T-helper 2 cell (primary cell): ENCODE results near the gene PTPRN2.

Experiments
- DNase-seq, 5 experiments: peaks; one replicate each; pipeline versions ENCODE4 v3.0.0 to v3.0.0-alpha.2; 2012 to 2022

PTPRN2 gene

DNA sequence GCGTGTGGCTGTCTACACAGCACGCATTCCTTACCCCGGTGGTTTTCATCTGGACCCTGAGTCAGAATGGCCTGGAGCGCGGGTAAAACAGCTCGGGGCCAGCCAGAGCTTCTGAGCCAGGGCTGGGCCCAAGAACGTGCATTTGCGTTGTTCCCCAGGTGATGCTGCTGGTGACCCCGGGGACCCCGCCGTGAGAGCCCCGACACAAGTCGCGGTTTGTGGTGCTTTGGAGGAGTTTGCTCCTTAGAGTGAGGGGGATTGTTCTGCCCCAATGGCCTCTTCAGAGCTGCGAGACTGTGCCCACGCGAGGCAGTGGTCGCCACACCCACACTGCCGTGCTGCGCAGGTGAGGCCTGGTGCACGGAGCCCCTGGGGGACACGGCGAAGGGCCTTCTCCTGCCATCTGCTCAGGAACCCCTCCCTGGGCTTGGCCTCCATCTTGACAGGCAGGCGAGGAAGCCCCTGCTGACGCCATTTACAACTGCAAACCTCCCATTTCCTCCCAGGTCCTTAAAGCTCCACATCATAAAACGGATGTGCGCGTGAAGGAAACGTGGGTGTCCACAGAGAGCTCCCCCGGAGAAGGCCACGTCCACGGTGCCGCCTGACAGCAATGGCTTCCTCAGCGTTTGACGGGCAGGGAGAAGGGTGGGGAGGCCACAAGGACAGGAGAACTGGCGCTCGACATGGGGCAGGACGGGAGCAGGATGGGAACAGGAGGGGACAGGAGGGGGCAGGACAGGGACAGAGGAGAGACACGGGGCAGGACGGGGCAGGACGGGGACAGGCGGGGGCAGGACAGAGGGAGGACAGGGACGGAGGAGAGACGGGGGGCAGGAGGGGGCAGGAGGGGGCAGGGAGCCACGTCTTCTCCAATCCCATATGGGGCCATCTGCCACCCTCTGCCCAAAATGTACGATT, 773.6 kb downstream of the PTPRN2 start:
- no peak for DNase-seq

- DNase-seq, result no peak
These were observed 774.6 kb downstream of the PTPRN2 start for GRCh38 chr7:157813053-157813452.

GRCh38 chr7:157811946-157812345, 775.7 kb downstream of the PTPRN2 start:
- DNase-seq, result no peak

GRCh38 chr7:157809863-157810851, 777.5 kb downstream of the PTPRN2 start:
- DNase-seq, result no peak

DNA sequence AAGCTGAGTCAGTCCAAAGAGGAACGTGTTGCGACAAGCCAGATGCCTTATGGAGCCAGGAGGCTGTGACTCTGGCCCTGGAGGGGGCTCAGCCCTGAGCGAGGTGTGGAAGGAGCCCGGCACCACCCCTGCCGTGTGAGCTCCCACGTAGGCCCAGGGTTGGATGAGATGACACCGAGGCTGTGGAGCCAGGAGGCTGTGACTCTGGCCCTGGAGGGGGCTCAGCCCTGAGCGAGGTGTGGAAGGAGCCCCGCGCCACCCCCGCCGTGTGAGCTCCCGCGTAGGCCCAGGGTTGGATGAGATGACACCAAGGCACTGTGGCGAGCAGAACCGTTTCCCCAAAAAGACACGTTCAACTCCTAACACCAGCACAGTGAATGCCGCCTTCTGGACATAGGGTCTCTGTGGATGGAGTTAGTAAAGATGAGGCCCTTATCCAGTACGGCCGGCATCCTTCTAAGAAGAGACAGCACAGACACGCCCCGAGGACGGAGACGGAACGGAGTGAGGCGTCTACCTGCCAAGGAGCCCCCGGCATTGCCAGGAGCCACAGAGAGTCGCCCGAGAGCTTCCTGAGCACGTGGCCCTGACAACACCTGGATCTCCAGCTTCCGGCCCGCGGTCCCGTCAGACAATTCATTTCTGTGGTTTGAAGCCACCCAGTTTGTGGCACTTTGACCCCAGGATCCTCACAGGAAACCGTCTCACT, 778.3 kb downstream of the PTPRN2 start:
- no peak for DNase-seq

- no peak for DNase-seq
These were observed 779.6 kb downstream of the PTPRN2 start for GRCh38 chr7:157808042-157808441.

GRCh38 chr7:157807510-157807909, 780.1 kb downstream of the PTPRN2 start:
- no peak for DNase-seq

GRCh38 chr7:157806711-157807110, 780.9 kb downstream of the PTPRN2 start:
- no peak for DNase-seq

DNA sequence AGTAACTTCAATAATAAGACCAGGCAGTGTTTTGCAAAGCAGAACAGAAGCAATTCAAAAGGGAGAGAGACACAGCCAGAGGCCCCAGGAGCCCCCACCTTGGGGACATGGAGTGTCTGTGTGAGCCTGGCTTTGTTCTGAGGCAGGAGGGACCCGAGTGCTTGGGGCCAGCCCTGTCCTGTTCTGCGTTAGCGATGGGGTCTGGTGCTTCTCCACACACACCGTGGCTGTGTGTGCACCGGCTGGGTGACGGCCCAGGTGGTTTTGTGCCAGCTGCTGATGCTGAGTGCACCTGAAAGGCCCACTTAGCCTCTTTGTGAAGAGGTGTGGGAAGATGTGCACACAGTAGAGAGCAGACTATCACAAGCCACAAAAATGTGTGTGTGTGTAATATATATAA, 781.9 kb downstream of the PTPRN2 start:
- no peak for DNase-seq

- DNase-seq, result no peak
These were observed 783.7 kb downstream of the PTPRN2 start for GRCh38 chr7:157803906-157804305.

DNA sequence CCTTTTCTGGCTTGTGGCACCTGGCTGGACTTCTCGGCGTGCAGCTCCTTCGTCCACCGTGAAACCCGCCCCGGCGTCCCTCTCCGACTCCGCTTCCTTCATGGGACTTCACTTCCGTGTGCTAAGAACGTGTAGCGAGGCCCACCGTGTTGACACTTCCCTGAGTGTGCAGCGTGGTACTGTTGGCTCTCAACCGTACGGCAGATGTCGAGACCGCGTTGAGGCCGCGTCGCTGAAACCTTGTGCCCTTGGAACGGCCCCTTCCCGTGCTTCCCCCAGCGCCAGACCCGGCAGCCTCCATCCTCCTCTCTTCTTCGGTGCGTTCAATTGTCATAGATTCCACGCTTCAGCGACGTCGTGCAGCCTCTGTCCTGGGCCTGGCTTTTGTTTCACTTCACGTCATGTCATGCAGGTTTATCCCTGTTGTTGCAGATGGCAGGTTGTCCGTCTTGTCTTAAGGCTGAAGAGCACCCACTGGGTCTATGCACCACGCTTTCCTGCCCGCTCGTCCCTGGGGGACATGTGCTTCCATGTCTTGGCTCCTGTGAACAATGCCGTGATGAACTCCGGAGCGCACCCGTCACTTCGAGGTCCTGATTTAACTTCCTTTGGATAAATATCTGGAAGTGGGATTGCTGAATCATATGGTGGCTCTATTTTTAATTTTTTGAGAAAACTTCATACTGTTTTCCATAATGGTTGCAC, 785.5 kb downstream of the PTPRN2 start:
- DNase-seq, result no peak

- no peak for DNase-seq
These were observed 786.5 kb downstream of the PTPRN2 start for GRCh38 chr7:157801113-157801512.

- DNase-seq, result no peak
These were observed 787.3 kb downstream of the PTPRN2 start for GRCh38 chr7:157800281-157800680.

GRCh38 chr7:157799076-157799685, 788.4 kb downstream of the PTPRN2 start:
- no peak for DNase-seq

- no peak for DNase-seq
These were observed 790.3 kb downstream of the PTPRN2 start for GRCh38 chr7:157797361-157797760.

GRCh38 chr7:157796846-157797245, 790.8 kb downstream of the PTPRN2 start:
- DNase-seq, result no peak

- DNase-seq, result no peak
These were observed 792.0 kb downstream of the PTPRN2 start for GRCh38 chr7:157795643-157796042.

DNA sequence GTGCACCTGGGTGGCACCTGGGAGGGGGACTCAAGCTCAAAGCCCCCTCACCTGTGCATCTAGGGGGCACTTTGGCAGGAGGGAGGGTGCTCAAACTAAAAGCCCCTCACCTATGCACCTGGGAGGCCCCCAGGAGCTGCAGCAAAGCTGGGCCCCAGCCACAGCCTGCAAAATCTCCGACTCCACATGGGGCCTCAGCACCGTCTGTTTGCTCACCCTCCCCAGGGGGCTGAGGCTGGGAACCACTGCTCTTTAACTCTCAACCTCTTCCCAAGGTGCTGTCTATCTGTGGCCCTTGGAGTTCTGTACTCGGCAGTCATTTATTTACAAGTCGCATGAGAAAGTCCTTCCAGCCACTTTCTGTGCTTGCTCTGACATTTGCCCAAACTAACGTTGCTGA, 792.4 kb downstream of the PTPRN2 start:
- no peak for DNase-seq

GRCh38 chr7:157794746-157795065, 792.9 kb downstream of the PTPRN2 start:
- DNase-seq, result no peak

- no peak for DNase-seq
These were observed 793.5 kb downstream of the PTPRN2 start for GRCh38 chr7:157793973-157794745.

- DNase-seq, result no peak
These were observed 794.6 kb downstream of the PTPRN2 start for GRCh38 chr7:157793087-157793353.
